Measurements from ENCODE around the gene TMEM25. TPM values are rescaled to one million over a fixed set of nuclear protein-coding genes. Genes with fewer than 3 reads are reported as not detected.
"Not testable (repeated sequence)": the region's sequence is repeated elsewhere in the genome, so short reads cannot be mapped to it uniquely, and the experiment has no call there.

Gene TMEM25
- polyA plus RNA-seq, 5 donors = 19.2 to 26.2 (median 25.4) TPM

- DNase-seq = not testable (repeated sequence)
Observed at GRCh38 chr11:118577995-118578394, 47.0 kb downstream of the TMEM25 start.

- DNase-seq = no peak
Observed at GRCh38 chr11:118581057-118581456, 50.1 kb downstream of the TMEM25 start.

Other genes starting within 250 kb of the TMEM25 start
- 1 to 10 TPM in 4 of 5 donors, under 1 TPM in 1; 0.66 to 2.6 (median 1.5) TPM for gene CD3E, start 226.5 kb upstream of the TMEM25 start, polyA plus RNA-seq (ENCODE audit: insufficient read depth in 1 of 5, insufficient read length in 5 of 5, low replicate concordance in 1 of 5)
- gene CD3D, start 188.5 kb upstream of the TMEM25 start, polyA plus RNA-seq (ENCODE audit: insufficient read depth in 1 of 5, insufficient read length in 5 of 5, low replicate concordance in 1 of 5) = 1 to 10 TPM in 3 of 5 donors, under 1 TPM in 1, not detected in 1; 0.67 to 1.6 (median 1.2) TPM
- gene CD3G, start 186.8 kb upstream of the TMEM25 start, polyA plus RNA-seq (ENCODE audit: insufficient read depth in 1 of 5, insufficient read length in 5 of 5, low replicate concordance in 1 of 5) = 1 to 10 TPM in 1 of 5 donors, under 1 TPM in 4; 0.42 to 1.0 (median 0.58) TPM
- gene UBE4A, start 171.6 kb upstream of the TMEM25 start, polyA plus RNA-seq (ENCODE audit: insufficient read depth in 1 of 5, insufficient read length in 5 of 5, low replicate concordance in 1 of 5) = 10 to 100 TPM; 29.6 to 47.8 (median 44.1) TPM
- 100 to 1,000 TPM; 349 to 500 (median 384) TPM for gene ATP5MG, start 129.6 kb upstream of the TMEM25 start, polyA plus RNA-seq (ENCODE audit: insufficient read depth in 1 of 5, insufficient read length in 5 of 5, low replicate concordance in 1 of 5)
- gene KMT2A, start 94.7 kb upstream of the TMEM25 start, polyA plus RNA-seq (ENCODE audit: insufficient read depth in 1 of 5, insufficient read length in 5 of 5, low replicate concordance in 1 of 5) = 10 to 100 TPM; 34.7 to 53.3 (median 49.3) TPM
- gene TTC36, start 3.7 kb upstream of the TMEM25 start, polyA plus RNA-seq (ENCODE audit: insufficient read depth in 1 of 5, insufficient read length in 5 of 5, low replicate concordance in 1 of 5) = 1 to 10 TPM in 3 of 5 donors, under 1 TPM in 2; 0.55 to 1.2 (median 1.1) TPM
- 10 to 100 TPM; 37.3 to 48.8 (median 44.0) TPM for gene IFT46, start 34.7 kb downstream of the TMEM25 start, polyA plus RNA-seq (ENCODE audit: insufficient read depth in 1 of 5, insufficient read length in 5 of 5, low replicate concordance in 1 of 5)
- 100 to 1,000 TPM; 153 to 171 (median 167) TPM for gene ARCN1, start 41.2 kb downstream of the TMEM25 start, polyA plus RNA-seq (ENCODE audit: insufficient read depth in 1 of 5, insufficient read length in 5 of 5, low replicate concordance in 1 of 5)
- 100 to 1,000 TPM in 2 of 5 donors, 10 to 100 TPM in 3; 72.4 to 102 (median 87.0) TPM for gene PHLDB1, start 76.4 kb downstream of the TMEM25 start, polyA plus RNA-seq (ENCODE audit: insufficient read depth in 1 of 5, insufficient read length in 5 of 5, low replicate concordance in 1 of 5)
- gene TREH, start 148.5 kb downstream of the TMEM25 start, polyA plus RNA-seq (ENCODE audit: insufficient read depth in 1 of 5, insufficient read length in 5 of 5, low replicate concordance in 1 of 5) = under 1 TPM; 0.08 to 0.35 (median 0.16) TPM

Measured in right lung (tissue), 5 donors.